ENCODE results near the gene CST5.
"Not testable (repeated sequence)": the region's sequence is repeated elsewhere in the genome, so short reads cannot be mapped to it uniquely, and the experiment has no call there.

CST5 gene, protein sequence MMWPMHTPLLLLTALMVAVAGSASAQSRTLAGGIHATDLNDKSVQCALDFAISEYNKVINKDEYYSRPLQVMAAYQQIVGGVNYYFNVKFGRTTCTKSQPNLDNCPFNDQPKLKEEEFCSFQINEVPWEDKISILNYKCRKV

DNA sequence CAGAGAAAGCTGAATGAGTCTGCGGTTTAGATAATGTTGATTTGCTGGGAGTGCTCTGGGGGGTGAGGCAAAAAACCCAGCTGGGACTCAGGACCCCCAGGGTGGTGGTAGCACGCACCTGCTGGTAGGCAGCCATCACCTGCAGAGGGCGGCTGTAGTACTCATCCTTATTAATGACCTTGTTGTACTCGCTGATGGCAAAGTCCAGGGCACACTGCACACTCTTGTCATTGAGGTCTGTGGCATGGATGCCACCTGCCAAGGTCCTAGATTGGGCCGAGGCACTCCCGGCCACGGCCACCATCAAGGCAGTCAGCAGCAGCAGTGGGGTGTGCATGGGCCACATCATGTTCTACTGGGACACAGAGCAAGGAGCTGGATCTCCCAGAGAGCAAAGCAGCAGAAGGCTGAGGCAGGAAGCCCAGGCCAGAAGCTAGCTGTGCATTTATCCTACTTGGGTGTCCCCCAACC lies at the start of gene CST5:
TSS of gene CST5 (minus strand) at position 421 of the 471 bp plus-strand sequence. CDS start at position 349, 72 bp downstream.
- no peak for FAIRE-seq

DNA sequence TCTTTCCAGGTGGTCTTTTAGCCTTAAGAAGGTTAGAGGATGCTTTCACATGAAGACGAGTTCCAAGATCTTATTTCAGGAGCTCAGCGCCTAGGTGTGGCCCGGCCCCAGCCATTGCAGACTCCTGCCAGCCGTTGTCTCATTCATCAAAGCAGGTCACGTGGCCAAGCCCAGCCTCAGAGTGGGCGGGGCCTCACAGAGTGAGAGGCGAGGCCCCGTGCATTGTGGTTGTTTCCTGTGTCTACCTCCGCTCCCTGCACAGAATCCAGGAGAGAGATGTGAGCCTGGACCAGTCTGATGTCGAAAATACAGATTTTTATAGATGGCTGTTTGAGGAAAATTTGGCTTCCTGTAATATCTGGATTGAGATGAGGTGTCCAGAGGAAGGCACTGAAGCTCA lies 49.2 kb upstream of the CST5 start:
- FAIRE-seq = no peak

DNA sequence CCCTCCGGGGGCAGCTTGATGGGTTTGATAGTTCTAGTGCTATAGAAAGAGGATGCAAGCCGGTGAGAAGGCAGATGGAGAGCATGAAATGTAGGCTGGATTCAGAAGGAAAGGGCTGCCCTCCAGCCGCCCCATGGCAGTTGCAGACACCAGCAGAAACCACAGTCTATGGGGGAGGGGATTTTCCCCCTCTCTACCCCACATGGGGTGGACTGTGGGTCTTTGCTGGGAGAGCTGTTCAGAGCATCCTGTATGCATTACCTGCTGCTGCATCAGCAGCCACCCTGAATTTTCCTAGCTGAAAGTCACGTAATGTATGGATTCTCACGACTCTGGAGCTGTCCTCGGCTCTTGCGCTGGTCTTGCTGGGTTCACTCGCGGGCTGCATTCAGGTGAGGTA lies 48.8 kb upstream of the CST5 start:
- no peak for FAIRE-seq

DNA sequence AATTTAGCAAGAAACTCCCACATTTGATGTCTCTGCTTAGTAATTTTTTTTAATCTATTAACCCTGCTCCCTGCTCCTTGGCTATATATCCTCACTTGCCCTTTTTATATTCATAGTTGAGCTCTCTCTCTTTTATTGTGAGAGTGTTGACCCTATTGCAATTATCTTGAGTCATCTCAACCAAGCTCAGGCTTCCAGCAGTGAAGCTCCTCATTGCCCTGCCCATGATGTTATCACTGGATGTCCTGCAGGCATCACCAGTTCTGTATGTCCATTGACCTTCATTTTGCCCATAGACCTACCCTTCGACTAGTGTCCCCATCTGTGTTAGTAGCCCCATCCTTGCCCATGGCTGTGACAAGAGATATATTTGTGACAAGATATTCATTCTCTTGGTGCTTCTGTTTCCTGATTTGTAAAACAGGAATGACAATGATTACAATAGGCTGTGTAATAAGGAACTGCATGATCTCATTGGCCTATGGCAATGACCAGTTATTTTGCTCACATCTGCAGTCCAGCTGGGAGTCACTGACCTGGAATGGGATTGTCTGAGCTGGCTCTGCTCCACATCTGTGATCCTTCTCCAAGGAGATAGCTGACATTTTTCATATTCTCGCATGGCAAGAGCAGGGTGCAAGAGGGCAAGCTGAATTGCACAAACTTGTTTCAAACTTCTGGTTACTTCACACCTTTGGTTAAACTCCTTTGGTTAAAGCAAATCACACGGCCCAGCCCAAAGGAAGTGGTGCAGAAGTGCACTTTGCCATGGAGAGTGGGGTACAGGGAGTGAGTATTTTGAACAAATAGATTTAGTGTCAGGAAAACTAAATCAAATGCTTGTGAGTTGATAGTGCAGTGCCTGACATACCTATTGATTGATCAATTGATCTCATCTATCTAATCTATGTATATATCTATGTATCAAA lies 47.7 kb upstream of the CST5 start:
- FAIRE-seq = no peak

DNA sequence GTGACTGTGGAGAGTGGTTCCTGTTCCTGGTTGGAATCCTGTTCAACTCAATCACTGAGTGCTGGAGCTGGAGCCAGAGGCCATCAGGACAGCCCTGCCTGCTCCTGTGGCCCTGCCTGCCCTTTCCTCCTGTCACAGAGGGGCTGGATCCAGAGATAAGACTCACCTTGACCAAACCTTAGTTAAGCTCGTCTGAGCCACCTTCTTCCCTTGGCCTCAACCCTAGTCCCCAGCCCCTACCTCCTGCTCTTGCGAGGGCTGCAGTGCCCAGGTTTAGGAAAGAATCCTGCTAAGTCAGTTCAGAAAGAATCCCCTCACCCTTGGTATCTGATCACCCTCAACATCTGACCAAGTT lies 47.0 kb upstream of the CST5 start:
- no peak for FAIRE-seq

DNA sequence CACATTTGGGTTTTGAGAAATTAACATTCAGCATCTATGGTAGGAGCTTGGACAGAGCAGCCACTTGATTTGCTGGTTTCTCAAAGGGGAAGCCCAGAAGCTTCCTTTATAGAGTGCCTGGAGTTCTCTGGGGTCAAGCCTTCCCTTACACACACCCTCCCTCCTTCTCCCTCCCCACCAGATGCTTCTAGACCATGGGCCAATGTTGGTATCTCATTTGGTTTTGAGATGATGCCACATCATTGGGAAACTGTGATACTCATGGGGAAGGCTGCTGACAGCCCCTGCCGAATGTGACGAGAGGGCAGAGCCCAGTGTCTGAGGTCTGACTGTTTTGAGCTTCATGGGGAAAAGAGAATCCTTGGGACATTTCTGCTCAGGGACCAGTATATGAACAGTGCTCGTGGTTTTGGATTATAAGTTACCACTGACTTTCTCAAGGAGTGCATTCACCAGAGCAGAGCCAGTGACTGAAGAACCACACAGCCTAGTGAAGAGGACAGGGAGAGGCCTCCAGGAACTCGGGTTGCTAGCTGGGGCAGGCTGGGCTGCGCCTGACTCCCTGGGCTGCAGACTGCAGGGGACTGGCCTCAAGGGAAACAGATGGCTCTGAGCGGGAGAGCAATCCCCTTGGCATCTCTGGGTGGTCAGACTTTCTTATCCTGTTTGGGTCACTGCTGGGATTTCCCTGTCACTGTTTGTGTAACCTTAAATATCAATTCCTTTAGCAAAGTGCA lies 46.4 kb upstream of the CST5 start:
- FAIRE-seq = no peak

DNA sequence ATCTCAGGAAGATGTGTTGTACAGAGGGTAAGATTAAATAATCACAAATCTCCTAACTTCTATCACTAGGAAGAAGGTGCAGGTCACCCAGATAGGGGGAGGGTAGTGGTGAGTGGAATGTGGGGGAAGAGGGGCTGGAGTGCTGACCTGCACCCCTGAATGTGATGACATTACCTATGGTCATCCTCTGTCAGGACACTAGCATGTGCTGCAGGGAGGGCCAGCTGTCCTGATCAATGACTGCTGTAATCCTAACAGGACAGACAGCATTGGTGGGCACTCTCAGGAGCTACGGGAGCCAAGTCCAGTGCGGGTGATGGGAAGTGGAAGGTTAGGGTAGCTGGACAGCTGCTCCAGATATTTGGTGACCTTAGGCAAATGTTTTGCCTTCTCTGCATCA lies 45.2 kb upstream of the CST5 start:
- FAIRE-seq = no peak

DNA sequence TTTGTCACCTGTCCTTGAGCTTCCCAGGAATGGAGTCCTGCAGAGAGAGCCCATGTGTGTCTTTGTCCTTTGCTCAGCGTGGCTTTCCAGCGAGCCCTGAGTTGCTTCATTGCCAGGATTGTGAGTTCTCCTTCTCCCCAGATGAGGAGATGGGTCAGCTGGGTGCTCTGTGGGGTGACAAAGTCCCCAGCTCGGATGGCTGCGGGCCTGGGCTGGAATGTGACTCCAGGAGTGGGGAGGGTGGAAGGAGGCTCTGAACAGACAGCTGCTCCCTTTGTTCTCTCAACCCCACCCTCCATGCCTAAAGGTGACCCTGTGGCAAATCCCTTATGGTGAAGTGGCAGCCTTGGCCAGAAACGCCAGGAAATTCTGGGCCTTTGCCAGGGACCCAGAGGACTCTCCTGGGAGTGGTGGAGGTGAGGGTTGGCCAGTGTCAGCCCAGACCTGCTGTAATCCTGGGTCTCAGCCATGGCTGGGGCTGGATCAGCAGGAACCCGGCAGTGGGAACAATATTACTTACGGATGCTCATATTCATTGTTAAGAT lies 44.4 kb upstream of the CST5 start:
- no peak for FAIRE-seq

DNA sequence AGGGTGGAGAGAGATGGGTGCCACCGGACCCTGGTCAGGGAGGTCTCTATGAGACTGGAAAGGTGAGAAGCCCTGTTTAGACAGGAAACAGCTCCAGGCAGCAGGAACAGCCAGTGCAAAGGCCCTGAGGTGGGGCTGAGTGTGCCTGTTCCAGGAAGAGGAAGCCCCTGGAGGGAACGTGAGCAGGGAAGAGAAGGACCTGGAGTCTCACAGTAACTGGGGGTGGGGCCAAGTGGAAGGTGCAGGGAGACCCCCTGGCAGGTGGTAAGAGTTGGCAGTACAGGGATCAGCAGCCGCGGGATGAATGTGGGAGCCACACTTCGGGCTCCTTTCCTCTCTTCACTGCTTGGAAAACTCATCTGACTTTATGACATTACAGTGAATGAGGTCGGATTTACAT lies 43.8 kb upstream of the CST5 start:
- FAIRE-seq = no peak

DNA sequence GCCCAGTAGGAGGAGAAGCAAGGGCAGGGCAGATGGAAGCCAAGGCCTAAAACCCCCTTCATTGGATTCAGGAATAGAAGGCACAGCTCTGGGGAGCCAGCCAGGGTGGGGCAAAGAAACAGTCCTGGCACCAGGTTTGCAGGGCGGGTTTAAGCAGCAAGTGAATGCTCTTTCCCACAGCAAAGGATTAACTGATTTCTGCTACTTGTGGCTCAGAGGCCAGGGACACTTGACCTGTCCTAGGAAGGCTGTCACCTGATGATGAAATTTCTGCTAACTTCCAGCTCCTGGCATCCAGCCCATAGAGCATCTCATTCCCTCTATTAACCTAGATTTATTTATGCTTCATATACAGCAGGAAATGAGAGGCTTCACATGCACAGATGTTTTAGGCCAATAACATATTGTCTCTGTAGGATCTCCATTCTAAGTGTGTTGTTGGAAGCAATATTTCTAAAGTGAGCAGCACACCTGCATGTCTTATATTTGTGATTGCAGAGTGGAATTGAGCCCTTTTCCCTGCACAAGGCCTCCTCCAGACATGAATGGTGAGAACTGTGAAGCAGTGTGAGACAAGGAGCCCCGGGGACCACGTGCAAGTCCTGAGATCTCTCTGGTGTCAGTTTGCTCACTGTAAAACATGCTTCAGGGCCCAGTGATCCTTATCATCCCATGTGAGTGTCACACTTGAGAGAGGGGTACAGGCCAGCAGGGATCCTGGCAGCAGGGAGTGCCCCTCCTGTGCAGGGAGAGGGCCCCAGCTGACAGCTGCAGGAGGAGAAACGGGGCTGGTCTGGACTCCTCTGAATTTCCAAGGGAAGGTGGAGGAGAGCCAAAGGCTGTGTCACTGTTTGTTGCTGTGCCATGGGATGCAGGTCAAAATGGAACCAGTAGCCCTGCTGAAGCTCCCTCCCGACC lies 41.1 kb upstream of the CST5 start:
- no peak for FAIRE-seq

DNA sequence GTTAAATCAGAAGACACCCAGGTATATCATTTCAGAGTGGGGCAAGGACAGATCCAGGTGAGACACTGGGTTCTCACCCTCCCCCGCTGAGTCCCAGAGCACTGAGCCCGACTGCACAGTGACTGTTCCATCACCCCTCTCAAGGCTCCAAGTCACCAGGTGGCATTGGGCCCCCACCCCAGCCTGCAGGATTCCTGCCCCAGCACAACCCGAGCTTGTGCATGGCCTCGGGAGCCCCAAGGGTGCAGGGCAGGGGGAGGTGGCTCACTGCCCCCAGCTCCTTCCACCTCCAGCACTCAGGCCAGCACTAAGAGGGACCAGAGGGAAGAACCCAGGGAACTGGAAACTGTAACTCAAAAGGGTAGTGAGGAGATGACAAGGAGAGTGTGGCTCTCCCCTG lies 39.3 kb upstream of the CST5 start:
- FAIRE-seq = no peak

DNA sequence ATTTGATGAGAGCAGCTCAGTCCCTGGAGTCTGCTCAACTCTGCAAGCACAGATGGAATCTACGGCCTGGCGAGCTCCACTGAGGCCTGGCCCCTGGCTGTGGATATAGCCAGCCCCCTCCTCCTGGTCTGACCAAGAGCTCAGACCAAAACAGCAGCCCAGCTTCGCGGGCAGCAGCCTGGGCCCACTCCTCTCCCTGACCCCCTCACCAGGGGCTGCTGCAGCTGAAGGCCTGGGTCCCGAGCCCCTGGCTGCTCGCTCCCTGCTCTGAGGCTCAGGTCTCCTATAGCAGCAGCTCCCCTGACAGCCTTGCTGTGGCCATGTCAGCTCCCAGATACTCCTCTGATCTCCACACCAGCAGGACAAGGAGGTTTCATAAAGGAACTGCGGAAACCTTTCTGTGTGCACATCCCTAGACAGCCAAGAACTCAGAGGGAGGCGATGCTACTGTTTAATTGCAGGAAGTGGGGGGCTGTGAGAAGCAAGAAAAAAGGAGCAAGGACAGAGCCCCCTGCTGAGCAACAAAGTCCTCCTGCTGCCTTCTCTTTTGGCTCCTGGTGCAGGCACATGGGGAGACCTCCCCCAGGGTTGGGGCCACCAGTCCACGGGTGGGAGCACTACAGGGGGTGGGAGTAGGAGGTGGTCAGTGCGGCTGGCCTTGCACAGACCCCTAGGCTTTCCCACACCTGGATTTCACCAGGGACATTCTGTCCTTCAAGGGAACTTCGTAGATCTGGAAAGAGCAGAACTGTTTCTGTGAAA lies 38.7 kb upstream of the CST5 start:
- no peak for FAIRE-seq

DNA sequence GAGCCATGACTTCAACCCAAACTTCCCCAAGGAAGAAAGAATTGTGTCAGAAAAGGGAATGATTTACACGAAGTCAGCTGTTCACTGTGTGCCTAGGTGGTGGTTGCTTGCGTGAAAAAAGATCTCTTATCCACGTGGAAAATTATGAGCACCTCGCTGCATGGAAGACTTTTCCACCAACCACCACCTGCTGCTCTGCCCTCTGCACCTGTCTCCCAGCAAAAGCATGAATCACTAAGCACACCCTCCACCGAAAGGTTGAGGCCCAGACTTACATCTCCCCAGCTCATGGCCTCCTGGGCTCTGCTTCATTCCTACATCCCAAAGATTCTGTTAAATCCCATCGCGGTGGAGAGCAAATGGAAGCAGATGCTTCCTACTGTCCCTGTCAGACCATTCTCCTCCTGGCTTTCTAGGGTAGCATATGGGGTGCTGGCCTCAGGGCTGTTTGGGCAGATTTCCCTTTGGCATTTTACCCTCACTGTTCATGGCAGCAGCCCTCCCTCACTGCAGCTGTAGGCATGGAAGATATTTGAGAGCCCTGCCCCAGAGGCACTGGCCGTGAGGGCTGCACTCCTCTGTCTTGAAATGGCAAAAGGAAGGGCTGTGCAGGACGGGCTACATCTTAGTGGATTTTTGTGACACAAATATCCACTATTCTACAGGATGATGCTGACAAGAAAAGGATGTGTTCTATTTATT lies 37.6 kb upstream of the CST5 start:
- FAIRE-seq = no peak

DNA sequence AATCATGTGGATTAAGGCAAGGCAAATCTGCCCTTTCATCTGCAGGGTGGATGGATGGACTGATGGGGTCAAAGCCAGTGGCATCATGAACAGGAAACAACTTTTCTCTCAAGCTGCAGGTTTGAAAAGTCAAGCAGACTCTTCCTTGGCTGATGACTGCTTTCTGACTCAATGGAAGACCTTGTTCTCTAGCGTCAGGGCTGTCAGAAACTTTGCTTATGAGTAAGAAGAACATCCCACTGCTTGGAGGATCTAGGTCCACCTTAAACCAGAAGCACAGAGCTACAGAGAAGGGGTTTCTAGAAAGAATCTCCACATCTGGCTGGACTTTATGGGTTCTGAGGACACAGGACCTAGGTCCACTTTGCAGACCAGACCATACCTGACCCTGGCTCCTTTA lies 36.3 kb upstream of the CST5 start:
- no peak for FAIRE-seq

DNA sequence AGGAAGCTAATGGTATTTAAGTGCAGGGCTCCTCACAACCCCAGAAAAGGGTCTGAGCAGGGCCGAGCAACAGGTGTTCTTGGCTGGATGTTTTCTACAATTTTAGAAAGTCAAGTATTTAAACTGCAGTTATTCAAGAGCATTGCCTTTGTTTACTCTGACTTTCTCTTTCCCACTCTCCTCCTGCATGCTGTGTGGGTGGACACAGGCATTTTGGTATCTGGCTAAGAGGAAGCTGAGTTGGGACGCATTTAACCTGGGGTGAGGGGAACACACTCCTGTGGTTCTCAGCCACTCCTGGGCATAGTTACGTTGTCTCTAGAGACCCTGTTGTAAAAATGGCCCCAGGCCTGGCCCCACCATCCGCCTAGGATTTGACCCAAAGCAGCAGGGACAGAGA lies 34.9 kb upstream of the CST5 start:
- not testable (repeated sequence) for FAIRE-seq

DNA sequence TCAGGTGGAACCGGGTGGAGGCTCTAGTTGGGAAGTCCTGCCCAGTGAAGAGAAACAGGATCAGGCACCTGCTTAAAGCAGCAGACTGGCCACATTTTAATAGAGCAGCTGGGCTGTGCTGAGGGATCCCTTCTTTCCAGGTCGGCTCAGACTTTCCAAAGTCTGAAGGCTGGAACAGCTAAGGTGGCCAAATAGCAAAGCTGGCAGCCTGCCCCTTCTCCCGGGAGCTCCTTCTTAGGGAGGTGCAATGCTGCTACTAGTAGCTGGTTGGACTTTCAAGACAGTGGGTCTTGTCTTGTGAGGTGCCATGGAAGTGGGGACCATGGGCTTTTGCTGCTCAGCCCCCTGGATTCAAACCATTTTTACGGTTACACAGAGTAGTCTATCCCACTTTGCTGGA lies 30.7 kb upstream of the CST5 start:
- FAIRE-seq = no peak

DNA sequence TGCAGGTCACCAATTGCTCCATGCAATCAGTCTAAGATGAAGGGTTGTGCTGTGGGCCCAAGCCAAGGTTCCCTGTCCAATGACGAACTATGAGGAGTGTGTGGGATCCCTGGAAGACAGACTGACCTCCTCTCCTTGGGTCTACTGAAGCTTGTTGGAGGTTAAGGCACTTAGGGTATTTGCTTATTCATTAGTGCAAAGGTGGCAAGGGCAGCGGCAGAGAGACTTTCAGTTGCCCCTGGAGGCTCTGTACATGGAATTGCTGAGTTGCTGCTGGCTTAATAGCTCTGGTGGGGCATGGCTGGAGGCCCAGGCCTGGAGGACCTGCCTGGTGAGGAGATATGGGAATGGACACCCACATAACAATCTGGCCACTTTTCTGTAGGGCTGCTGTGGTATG lies 29.8 kb upstream of the CST5 start:
- FAIRE-seq = no peak

DNA sequence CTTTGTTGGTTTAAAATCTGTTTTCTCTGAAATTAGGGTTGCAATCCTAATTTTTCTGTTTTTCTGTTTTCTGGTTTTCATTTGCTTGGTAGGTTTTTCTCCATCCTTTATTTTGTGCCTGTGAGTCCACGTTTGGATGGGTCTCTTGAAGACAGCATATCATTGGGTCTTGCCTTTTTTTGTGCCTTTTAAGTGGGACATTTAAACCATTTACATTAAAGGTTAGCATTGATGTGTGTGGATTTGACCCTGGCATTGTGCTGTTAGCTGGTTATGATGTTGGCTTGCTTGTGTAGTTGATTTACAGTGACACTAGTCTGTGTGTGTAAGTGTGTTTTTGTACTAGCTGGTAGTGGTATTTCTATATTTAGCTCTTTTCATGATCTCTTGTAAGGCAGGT lies 28.0 kb upstream of the CST5 start:
- FAIRE-seq = no peak

DNA sequence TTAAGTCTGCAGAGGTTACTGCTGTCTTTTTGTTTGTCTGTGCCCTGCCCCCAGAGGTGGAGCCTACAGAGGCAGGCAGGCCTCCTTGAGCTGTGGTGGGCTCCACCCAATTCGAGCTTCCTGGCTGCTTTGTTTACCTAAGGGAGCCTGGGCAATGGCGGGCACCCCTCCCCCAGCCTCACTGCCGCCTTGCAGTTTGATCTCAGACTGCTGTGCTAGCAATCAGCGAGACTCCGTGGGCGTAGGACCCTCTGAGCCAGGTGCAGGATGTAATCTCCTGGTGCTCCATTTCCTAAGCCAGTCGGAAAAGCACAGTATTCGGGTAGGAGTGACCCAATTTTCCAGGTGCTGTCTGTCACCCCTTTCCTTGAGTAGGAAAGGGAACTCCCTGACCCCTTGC lies 22.8 kb upstream of the CST5 start:
- FAIRE-seq = not testable (repeated sequence)

DNA sequence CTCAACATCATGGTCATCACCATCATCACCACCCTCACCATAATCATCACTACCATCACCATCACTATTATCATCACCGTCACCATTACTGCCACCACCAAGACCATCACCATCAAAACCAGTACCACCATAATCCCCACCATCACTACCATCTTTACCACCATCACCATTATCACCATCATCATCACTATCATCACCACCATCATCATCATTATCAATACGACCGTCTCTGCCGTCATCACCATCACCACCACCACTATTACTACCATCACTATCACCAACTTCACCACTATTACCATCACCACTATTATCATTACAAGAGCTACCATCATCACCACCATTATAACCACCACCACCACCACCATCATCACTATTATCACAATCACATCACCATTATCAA lies 11.3 kb upstream of the CST5 start:
- FAIRE-seq = not testable (repeated sequence)

DNA sequence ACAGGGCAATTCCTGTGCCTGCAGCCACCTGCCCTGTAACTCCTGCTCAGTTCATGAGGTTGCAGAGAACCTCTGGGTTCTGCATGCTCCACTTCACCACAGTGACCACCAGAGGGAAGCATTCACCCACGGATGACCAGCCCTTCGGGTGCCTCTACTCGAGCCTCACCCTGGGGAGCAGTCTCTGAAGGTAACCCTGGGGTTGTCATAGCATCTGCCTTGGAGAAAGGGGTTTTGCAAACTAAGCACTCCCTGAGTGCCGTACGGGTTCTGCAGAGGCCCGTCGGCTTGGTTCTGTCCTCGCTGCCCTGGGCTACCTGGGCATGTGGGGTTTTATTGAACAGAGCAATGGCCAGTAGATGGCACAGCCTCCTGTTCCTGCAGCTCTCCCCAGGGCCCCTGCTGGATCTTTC lies 10.2 kb upstream of the CST5 start:
- no peak for FAIRE-seq
